Calu3 (cell line): ENCODE measurements around the gene SHROOM4. TPM values are rescaled to one million over a fixed set of nuclear protein-coding genes. Genes with fewer than 3 reads are reported as not detected.

Source experiments
- BruUV-seq: library from RNA; stranded (reverse); fragments of 400-500 nt; replicated peaks from 2 replicates; lab custom pipeline; 2021; lab: Mats Ljungman, UMichigan
- CTCF ChIA-PET: fragments of 300-600 bp; sonication (Branson Sonifier 250); formaldehyde crosslinking; loops from one replicate; lab custom pipeline; 2022; ENCODE audit warnings: antibody characterized with exemption; lab: Charles Lee
- DNase-seq: peaks from one replicate; pipeline ENCODE4 v3.0.0; 2022
- H3K27ac Mint-ChIP-seq: one replicate; pipeline ENCODE4 v1.8.0; 2022; ENCODE audit warnings: mixed read lengths; ENCODE audit not compliant: unreplicated experiment
- H3K27me3 Mint-ChIP-seq: one replicate; pipeline ENCODE4 v1.8.0; 2022; ENCODE audit warnings: mixed read lengths; ENCODE audit not compliant: unreplicated experiment
- H3K36me3 Mint-ChIP-seq: one replicate; pipeline ENCODE4 v1.8.0; 2022; ENCODE audit warnings: mild to moderate bottlenecking, moderate library complexity, mixed read lengths; ENCODE audit not compliant: insufficient read depth, unreplicated experiment
- H3K4me1 Mint-ChIP-seq: one replicate; pipeline ENCODE4 v1.8.0; 2022; ENCODE audit warnings: mild to moderate bottlenecking, low read depth, mixed read lengths; ENCODE audit not compliant: unreplicated experiment
- H3K4me3 Mint-ChIP-seq: one replicate; pipeline ENCODE4 v1.8.0; 2022; ENCODE audit warnings: mild to moderate bottlenecking, low read depth, moderate library complexity, mixed read lengths; ENCODE audit not compliant: unreplicated experiment
- H3K9me3 Mint-ChIP-seq: one replicate; pipeline ENCODE4 v1.8.0; 2022; ENCODE audit warnings: low read depth, mixed read lengths; ENCODE audit not compliant: unreplicated experiment
- intact Hi-C: fragments of 100-400 bp; cut with micrococcal nuclease; formaldehyde crosslinking; loops from one replicate; pipeline ENCODE4 v1.10.0; 2022; ENCODE audit not compliant: unreplicated experiment
- total RNA-seq: library from RNA; stranded (reverse); gene quantifications from 2 replicates; pipeline ENCODE4 v1.2.3, GENCODE V29; 2022
- TF ChIP-seq, protein P1 (sequence below): fragments of 200-600 bp; IDR thresholded peaks from one replicate; pipeline ENCODE4 v1.8.0; 2022; ENCODE audit warnings: antibody characterized with exemption; ENCODE audit not compliant: unreplicated experiment

Gene SHROOM4
- total RNA-seq, 1 experiment from 2014 or later = 3.2 TPM

DNA sequence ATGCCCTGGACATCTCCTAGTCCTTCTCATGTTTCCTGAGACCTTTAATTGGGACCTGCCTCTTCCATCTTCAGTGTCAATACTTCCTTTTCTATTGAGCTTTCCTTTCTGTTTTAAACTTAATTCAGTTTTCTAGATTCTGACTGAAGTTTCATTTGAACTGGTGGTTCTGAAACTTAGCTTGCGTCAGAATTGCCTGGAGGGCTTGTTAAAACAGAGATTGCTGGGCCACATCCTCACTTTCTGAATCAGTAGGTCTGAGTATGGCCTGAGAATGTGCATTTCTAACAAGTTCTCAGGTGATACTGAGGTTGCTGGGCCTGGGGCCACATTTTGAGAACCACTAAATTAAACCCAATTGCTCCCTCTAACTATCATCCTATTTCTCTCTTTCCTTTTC, 191.2 kb downstream of the SHROOM4 start:
- TF ChIP-seq, protein P1, sequence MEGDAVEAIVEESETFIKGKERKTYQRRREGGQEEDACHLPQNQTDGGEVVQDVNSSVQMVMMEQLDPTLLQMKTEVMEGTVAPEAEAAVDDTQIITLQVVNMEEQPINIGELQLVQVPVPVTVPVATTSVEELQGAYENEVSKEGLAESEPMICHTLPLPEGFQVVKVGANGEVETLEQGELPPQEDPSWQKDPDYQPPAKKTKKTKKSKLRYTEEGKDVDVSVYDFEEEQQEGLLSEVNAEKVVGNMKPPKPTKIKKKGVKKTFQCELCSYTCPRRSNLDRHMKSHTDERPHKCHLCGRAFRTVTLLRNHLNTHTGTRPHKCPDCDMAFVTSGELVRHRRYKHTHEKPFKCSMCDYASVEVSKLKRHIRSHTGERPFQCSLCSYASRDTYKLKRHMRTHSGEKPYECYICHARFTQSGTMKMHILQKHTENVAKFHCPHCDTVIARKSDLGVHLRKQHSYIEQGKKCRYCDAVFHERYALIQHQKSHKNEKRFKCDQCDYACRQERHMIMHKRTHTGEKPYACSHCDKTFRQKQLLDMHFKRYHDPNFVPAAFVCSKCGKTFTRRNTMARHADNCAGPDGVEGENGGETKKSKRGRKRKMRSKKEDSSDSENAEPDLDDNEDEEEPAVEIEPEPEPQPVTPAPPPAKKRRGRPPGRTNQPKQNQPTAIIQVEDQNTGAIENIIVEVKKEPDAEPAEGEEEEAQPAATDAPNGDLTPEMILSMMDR = no peak
- Mint-ChIP-seq H3K4me3 (no peak overlapping the region), H3K4me1 (no peaks in the 10 kb centered on the region), H3K27me3 (no peaks in the 10 kb centered on the region), H3K27ac (no peak overlapping the region), H3K9me3 (peaks cover 2% of the 10 kb centered on the region), H3K36me3 (no peaks in the 10 kb centered on the region)
- DNase-seq = no peak
- intact Hi-C loops = no loop called here
- CTCF ChIA-PET = no interaction called here
- no TSS peak for BruUV-seq

DNA sequence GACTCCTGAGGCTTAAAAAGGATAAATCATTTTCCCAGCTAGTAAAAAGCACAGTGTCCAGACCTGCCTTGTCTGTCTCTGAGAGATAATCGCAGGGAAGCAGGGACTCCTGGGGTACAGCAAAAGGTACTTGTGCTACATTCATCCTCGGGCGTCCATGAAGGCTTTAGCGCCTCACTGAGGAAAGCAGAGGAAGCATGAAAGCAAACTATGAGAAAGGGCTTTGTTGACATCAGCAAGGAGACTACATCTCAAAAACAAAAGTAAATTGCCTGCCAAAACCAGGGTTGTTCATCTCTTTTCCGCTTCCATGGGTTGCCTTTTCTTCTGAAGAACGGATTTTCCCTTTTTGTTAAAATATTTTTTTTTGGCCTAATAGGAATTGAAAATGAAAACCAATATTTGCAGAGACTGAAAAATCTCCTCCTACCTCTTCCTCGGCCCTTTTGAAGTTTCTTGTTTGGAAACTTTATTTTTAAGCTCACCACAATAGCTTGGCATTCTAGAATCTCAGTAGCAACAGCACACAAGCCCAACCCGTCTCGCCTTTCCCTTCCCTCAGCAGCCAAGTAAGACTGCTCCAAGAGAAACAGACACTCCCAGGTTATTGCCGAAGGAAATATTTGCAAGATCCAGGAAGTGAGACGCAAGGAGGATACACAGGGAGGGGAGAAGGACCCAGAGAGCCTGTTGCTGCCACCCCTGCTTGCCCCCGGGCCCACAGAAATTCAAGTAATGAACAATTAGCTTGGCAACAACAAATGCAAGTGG, 195.0 kb downstream of the SHROOM4 start:
- Mint-ChIP-seq H3K4me3 (no peak overlapping the region), H3K36me3 (no peaks in the 10 kb centered on the region), H3K27ac (no peak overlapping the region), H3K27me3 (no peaks in the 10 kb centered on the region), H3K4me1 (no peaks in the 10 kb centered on the region), H3K9me3 (peaks cover 2% of the 10 kb centered on the region)
- CTCF ChIA-PET = no interaction called here
- TF ChIP-seq, protein P1 = no peak
- no TSS peak for BruUV-seq
- no peak for DNase-seq
- intact Hi-C loops = no loop called here

DNA sequence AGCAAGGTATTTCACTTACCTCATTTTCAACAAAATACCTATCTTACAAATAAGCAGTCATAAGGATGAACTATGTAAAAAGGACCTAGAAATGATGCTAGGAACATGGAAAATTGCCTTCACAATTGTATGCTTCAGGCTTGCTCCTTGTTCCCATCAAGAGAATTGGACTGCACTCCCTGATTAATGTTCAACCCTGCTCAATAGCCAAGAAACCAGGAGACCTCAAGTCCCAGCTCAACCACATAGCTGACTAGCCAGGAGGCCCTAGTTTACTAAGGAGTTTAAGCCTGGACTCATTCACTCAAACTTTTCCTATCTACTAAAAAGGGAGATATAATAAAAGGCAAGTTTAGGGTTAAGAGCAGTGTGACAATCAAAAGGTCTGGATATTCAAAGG, 196.8 kb downstream of the SHROOM4 start:
- TF ChIP-seq, protein P1 = no peak
- no TSS peak for BruUV-seq
- Mint-ChIP-seq H3K4me3 (no peak overlapping the region), H3K36me3 (no peaks in the 10 kb centered on the region), H3K4me1 (no peaks in the 10 kb centered on the region), H3K9me3 (peaks cover 2% of the 10 kb centered on the region), H3K27ac (no peak overlapping the region), H3K27me3 (no peaks in the 10 kb centered on the region)
- intact Hi-C loops = no loop called here
- CTCF ChIA-PET = no interaction called here
- DNase-seq = no peak

DNA sequence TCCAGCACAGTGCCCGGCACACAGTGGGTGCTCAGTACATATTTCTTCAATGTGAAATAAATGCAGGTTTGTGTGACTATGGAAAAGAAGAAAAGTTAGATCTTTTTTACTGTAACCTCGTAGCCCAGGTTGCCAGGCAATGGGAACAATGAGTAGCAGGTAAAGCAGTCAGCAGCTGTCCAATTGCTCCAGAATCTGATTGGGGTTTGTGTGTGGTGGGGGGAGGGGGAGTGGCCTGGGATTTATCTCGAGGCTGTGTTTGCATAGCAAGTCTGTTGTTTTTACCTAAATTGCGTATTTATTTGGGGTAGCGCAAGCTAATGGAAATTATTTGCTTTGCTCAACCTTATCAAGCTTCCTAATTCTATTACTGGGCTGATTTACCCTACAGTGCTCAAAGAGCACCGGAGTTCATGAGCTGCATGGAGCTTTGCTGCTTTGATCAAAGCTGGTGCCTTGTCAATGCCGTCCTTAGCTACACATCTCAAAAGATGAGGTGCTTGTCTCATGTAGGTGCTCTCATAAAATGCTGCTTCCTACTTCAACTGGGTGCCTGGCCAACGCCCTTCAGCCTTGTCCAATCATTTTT, 198.3 kb downstream of the SHROOM4 start:
- Mint-ChIP-seq H3K4me3 (no peak overlapping the region), H3K36me3 (no peaks in the 10 kb centered on the region), H3K27me3 (no peaks in the 10 kb centered on the region), H3K27ac (no peak overlapping the region), H3K4me1 (no peaks in the 10 kb centered on the region), H3K9me3 (peaks cover 2% of the 10 kb centered on the region)
- no peak for DNase-seq
- no TSS peak for BruUV-seq
- intact Hi-C loops = no loop called here
- CTCF ChIA-PET = no interaction called here
- TF ChIP-seq, protein P1 = no peak
